ENCODE data around the gene SLC46A1.

DNA sequence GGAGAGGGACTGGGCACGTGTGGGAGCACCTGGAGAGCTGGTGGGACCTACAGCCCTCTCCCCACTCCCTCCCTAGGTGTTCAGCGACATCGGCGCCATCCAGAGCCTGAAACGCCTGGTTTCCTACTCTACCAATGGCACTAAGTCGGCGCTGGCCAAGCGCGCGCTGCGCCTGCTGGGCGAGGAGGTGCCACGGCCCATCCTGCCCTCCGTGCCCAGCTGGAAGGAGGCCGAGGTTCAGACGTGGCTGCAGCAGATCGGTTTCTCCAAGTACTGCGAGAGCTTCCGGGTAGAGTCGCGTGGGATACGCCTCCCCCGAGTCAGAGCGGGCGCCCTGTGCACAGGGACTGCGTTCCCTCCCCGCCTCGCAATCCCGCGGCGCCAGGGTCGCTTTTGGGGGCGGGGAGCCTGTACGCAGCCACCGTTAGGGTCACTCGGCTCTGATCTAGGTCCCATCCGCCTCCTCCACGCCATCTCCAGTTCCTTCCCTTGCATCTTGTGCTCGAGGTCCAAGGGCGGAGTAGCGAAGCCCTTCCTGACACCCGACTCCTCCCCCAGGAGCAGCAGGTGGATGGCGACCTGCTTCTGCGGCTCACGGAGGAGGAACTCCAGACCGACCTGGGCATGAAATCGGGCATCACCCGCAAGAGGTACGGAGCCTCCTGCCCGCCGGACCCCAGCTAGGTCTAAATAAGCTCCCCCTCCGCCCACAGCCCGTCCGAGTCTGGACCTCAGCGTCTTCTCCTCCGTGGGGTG is 21.6 kb downstream of the SLC46A1 start:
- TF ChIP-seq, protein P1, sequence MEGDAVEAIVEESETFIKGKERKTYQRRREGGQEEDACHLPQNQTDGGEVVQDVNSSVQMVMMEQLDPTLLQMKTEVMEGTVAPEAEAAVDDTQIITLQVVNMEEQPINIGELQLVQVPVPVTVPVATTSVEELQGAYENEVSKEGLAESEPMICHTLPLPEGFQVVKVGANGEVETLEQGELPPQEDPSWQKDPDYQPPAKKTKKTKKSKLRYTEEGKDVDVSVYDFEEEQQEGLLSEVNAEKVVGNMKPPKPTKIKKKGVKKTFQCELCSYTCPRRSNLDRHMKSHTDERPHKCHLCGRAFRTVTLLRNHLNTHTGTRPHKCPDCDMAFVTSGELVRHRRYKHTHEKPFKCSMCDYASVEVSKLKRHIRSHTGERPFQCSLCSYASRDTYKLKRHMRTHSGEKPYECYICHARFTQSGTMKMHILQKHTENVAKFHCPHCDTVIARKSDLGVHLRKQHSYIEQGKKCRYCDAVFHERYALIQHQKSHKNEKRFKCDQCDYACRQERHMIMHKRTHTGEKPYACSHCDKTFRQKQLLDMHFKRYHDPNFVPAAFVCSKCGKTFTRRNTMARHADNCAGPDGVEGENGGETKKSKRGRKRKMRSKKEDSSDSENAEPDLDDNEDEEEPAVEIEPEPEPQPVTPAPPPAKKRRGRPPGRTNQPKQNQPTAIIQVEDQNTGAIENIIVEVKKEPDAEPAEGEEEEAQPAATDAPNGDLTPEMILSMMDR (conservative IDR thresholded peaks at IDR 0.05 in 1 of 2, IDR thresholded peaks at IDR 0.05 in 1 of 2; ENCODE audit: low read depth in 1 of 2, low read length in 2 of 2), result no peak
- TF ChIP-seq EZH2 (IDR thresholded peaks at IDR 0.05; ENCODE audit: low read length, missing control alignments), result no peak

All from fibroblast of lung (primary cell).